ENCODE results near the gene MYO1H. TPM values are rescaled to one million over a fixed set of nuclear protein-coding genes. Genes with fewer than 3 reads are reported as not detected.

The MYO1H gene
- total RNA-seq, 2 experiments from 2014 or later: 0.28 to 0.59 TPM

GRCh38 chr12:109308534-109309380, 38.9 kb upstream of the MYO1H start, which contains the start of gene FOXN4:
TSS of gene FOXN4 (minus strand) at chr12:109309284. CDS start at chr12:109308321, 963 bp downstream.
- Histone ChIP-seq H3K36me3 (ENCODE audit: insufficient read depth, low read length) (no peaks in the 10 kb centered on the region), H3K9me3 (ENCODE audit: low read length) (no peaks in the 10 kb centered on the region), H3K4me3 (ENCODE audit: low read depth, low read length, poor library complexity, severe bottlenecking) (peak within 1 kb of the TSS; percentile 75), H3K79me2 (ENCODE audit: insufficient read depth, low read depth, low read length) (peaks cover 8% of the 10 kb centered on the region; the same call in 1 of the 2 replicates), H2AFZ (ENCODE audit: low read length) (peak within 1 kb of the TSS; percentile 88), H3K4me2 (ENCODE audit: low read length) (peak within 1 kb of the TSS; percentile 88), H3K4me1 (ENCODE audit: insufficient read depth, low read length, poor library complexity, severe bottlenecking) (peaks cover 41% of the 10 kb centered on the region), H3K9me2 (ENCODE audit: insufficient read depth, low read length) (no peaks in the 10 kb centered on the region), H3K27ac (ENCODE audit: low read depth, low read length, poor library complexity, severe bottlenecking) (peak within 1 kb of the TSS; percentile 65), H4K20me1 (ENCODE audit: insufficient read depth, low read length) (no peaks in the 10 kb centered on the region)
- TF ChIP-seq CTCF (conservative IDR thresholded peaks at IDR 0.05; ENCODE audit: low read length) (peak; percentile 23; the same call in 1 of the 2 replicates), EZH2phosphoT487 (IDR thresholded peaks at IDR 0.05; ENCODE audit: borderline replicate concordance, low read depth, low read length) (no peak)
- ChIA-PET CTCF (ENCODE audit: unreplicated experiment) (no interaction called here), POLR2A (no interaction called here)
- DNase-seq (ENCODE audit: low spot score): peak; percentile 41
- intact Hi-C loops (cut with micrococcal nuclease; ENCODE audit: unreplicated experiment): no loop called here
- BruUV-seq (replicated peaks): no TSS peak

GRCh38 chr12:109309381-109310246, 38.1 kb upstream of the MYO1H start:
- DNase-seq (ENCODE audit: low spot score): peak; percentile 91
- H3K4me1 ChIP-seq (ENCODE audit: insufficient read depth, low read length, poor library complexity, severe bottlenecking): peaks cover 36% of the 10 kb centered on the region
- no peaks in the 10 kb centered on the region for H3K36me3 ChIP-seq (ENCODE audit: insufficient read depth, low read length)
- intact Hi-C loops (cut with micrococcal nuclease; ENCODE audit: unreplicated experiment): no loop called here
- ChIA-PET CTCF (ENCODE audit: unreplicated experiment) (no interaction called here), POLR2A (no interaction called here)
- peak overlapping the region; percentile 75 for H3K4me3 ChIP-seq (ENCODE audit: low read depth, low read length, poor library complexity, severe bottlenecking)
- no peak for TF ChIP-seq CTCF (conservative IDR thresholded peaks at IDR 0.05; ENCODE audit: low read length)
- TF ChIP-seq EZH2phosphoT487 (IDR thresholded peaks at IDR 0.05; ENCODE audit: borderline replicate concordance, low read depth, low read length): no peak
- peaks cover 8% of the 10 kb centered on the region; the same call in 1 of the 2 replicates for H3K79me2 ChIP-seq (ENCODE audit: insufficient read depth, low read depth, low read length)
- H3K4me2 ChIP-seq (ENCODE audit: low read length): peak overlapping the region; percentile 88
- H3K27ac ChIP-seq (ENCODE audit: low read depth, low read length, poor library complexity, severe bottlenecking): peak overlapping the region; percentile 65
- no TSS peak for BruUV-seq (replicated peaks)
- peak overlapping the region; percentile 88 for H2AFZ ChIP-seq (ENCODE audit: low read length)
- no peaks in the 10 kb centered on the region for H4K20me1 ChIP-seq (ENCODE audit: insufficient read depth, low read length)
- no peaks in the 10 kb centered on the region for H3K9me3 ChIP-seq (ENCODE audit: low read length)
- H3K9me2 ChIP-seq (ENCODE audit: insufficient read depth, low read length): no peaks in the 10 kb centered on the region

Data from OCI-LY7 (cell line).